GM12878 (cell line): ENCODE data around the gene SPTBN1. TPM values are rescaled to one million over a fixed set of nuclear protein-coding genes. Genes with fewer than 3 reads are reported as not detected.
A peak's percentile ranks its signal among the peaks of the same experiment; 100 is the strongest.

Source experiments
- ATF7 ChIP-seq: fragments of 450-650 bp; IDR thresholded peaks from 2 replicates; pipeline ENCODE4 v1.6.1; 2016; ENCODE audit warnings: low read depth, mild to moderate bottlenecking
- BACH1 ChIP-seq: fragments of 450-650 bp; IDR thresholded peaks from 2 replicates; pipeline ENCODE4 v1.6.1; 2017; ENCODE audit warnings: mild to moderate bottlenecking, borderline replicate concordance
- BHLHE40 ChIP-seq, 2 experiments: fragments of 450-650 bp in 1 of 2; IDR thresholded peaks; 2 replicates each; pipeline ENCODE4 v1.6.1; 2011 to 2017; ENCODE audit warnings: low read depth in 2 of 2, borderline replicate concordance in 1 of 2, improper control_type of control experiment in 1 of 2, low read length in 1 of 2, mild to moderate bottlenecking in 1 of 2
- CREB1 ChIP-seq: IDR thresholded peaks from 2 replicates; pipeline ENCODE4 v1.6.1; 2012; ENCODE audit warnings: low read depth, mild to moderate bottlenecking, inconsistent platforms
- CREM ChIP-seq: IDR thresholded peaks from 2 replicates; pipeline ENCODE4 v1.6.1; 2014; ENCODE audit warnings: antibody characterized with exemption, low read depth
- ESRRA ChIP-seq: IDR thresholded peaks from 2 replicates; pipeline ENCODE4 v1.6.1; 2012; ENCODE audit warnings: mild to moderate bottlenecking, low read length, improper control_type of control experiment
- JUNB ChIP-seq: IDR thresholded peaks from 2 replicates; pipeline ENCODE4 v1.6.1; 2016; ENCODE audit warnings: antibody characterized with exemption, mild to moderate bottlenecking
- MEF2A ChIP-seq: IDR thresholded peaks from 2 replicates; pipeline ENCODE4 v1.6.1; 2011; ENCODE audit warnings: low read depth, mild to moderate bottlenecking, low read length, moderate library complexity; ENCODE audit not compliant: insufficient read depth
- POU2F2 ChIP-seq: IDR thresholded peaks from 3 replicates; pipeline ENCODE4 v1.6.1; 2011; ENCODE audit warnings: low read depth, mild to moderate bottlenecking, low read length, borderline replicate concordance
- RAD51 ChIP-seq: fragments of 450-650 bp; IDR thresholded peaks from 2 replicates; pipeline ENCODE4 v1.6.1; 2016; ENCODE audit warnings: moderate library complexity, mild to moderate bottlenecking, inconsistent platforms
- RUNX3 ChIP-seq: IDR thresholded peaks from 2 replicates; pipeline ENCODE4 v1.6.1; 2012; ENCODE audit warnings: low read length, inconsistent platforms
- SUZ12 ChIP-seq: fragments of 200-600 bp; sonication (generic); IDR thresholded peaks from one replicate; pipeline ENCODE4 v1.6.1; 2018; ENCODE audit warnings: antibody characterized with exemption, mild to moderate bottlenecking; ENCODE audit not compliant: unreplicated experiment
- TCF12 ChIP-seq: IDR thresholded peaks from 2 replicates; pipeline ENCODE4 v1.6.1; 2011; ENCODE audit warnings: low read depth, mild to moderate bottlenecking, low read length
- TCF7 ChIP-seq: IDR thresholded peaks from 2 replicates; pipeline ENCODE4 v1.6.1; 2014; ENCODE audit warnings: antibody characterized with exemption, borderline replicate concordance
- YBX1 ChIP-seq: fragments of 450-650 bp; IDR thresholded peaks from 2 replicates; pipeline ENCODE4 v1.6.1; 2016; ENCODE audit warnings: antibody characterized with exemption
- polyA plus RNA-seq, 11 experiments: library from polyadenylated mRNA; depleted of rRNA in 4 of 11; unstranded in 6 of 11; stranded (reverse) in 5 of 11; fragments of >200 nt; fragmentation: Nextera tagmentation in 4 of 11; fragmentation: Illumina TruSeq in 1 of 11; extraction: Ambion mirVana in 4 of 11; extraction: Trizol in 1 of 11; gene quantifications; 1 replicate in 1 of 11; 2 replicates in 10 of 11; pipeline versions ENCODE4 v1.2.1 to v1.2.3, GENCODE V29; 2011 to 2016; ENCODE audit warnings: inconsistent platforms in 2 of 11, missing spikeins in 2 of 11, low read depth in 1 of 11
- total RNA-seq, 4 experiments: library from RNA; depleted of rRNA in 3 of 4; stranded (reverse); fragments of >200 nt in 3 of 4; fragmentation: Illumina TruSeq in 1 of 4; extraction: Trizol in 1 of 4; gene quantifications; 2 replicates each; pipeline versions ENCODE4 v1.2.1 to v1.2.3, GENCODE V29; 2013 to 2021
- TF ChIP-seq, protein P1 (sequence below): fragments of 450-650 bp; IDR thresholded peaks from 2 replicates; pipeline ENCODE4 v1.6.1; 2014; ENCODE audit warnings: mild to moderate bottlenecking
- TF ChIP-seq, protein P2 (sequence below): fragments of 450-650 bp; IDR thresholded peaks from 2 replicates; pipeline ENCODE4 v1.6.1; 2016; ENCODE audit warnings: mild to moderate bottlenecking
- TF ChIP-seq, protein P3 (sequence below): IDR thresholded peaks from 2 replicates; pipeline ENCODE4 v1.6.1; 2011; ENCODE audit warnings: borderline replicate concordance, low read depth, mild to moderate bottlenecking, moderate library complexity, low read length; ENCODE audit not compliant: insufficient read depth, poor library complexity, severe bottlenecking

SPTBN1 gene
- total and polyA plus RNA-seq, 10 of the 15 experiments (the other 5 are each of a cell fraction or from before 2014, with no cell fraction given), result 20.6 to 154 (median 76.7) TPM

DNA sequence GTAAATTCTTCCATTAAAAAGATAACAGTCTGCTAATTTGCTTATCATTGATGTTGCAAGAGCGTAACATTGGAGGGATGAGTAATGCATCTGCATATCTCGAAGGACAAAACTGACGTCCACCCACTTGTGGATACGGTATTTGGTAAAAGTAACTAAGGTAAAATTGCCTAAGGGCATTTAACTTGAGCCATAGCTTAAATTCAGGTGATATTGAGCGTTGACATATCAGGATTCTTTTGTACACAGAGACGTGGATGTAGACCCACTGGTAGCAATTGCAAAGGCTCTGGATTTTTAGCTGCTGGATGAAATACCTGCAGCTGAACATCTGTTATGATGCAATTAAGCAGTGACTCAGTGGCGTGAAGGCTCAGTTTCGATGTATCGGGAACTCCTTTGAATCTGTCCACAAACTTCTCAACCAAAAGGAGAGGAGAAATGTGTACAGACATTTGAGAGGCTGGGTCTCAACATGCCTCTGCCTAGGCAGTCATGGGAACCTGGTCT, 119.3 kb downstream of the SPTBN1 start (continued):
- peak; percentile 42; the same call in 1 of the 2 replicates for TF ChIP-seq ATF7
- no peak for TF ChIP-seq RAD51
- peak; percentile 67; the same call in 1 of the 2 replicates for TF ChIP-seq TCF7
- TF ChIP-seq TCF12, result 0 out of 2 replicates have a peak, but pooled peaks have one; percentile 26
- no peak for TF ChIP-seq ESRRA
- TF ChIP-seq BACH1, result 0 out of 2 replicates have a peak, but pooled peaks have one; percentile 11
- TF ChIP-seq, protein P1, sequence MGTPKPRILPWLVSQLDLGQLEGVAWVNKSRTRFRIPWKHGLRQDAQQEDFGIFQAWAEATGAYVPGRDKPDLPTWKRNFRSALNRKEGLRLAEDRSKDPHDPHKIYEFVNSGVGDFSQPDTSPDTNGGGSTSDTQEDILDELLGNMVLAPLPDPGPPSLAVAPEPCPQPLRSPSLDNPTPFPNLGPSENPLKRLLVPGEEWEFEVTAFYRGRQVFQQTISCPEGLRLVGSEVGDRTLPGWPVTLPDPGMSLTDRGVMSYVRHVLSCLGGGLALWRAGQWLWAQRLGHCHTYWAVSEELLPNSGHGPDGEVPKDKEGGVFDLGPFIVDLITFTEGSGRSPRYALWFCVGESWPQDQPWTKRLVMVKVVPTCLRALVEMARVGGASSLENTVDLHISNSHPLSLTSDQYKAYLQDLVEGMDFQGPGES, result no peak
- TF ChIP-seq, protein P2, sequence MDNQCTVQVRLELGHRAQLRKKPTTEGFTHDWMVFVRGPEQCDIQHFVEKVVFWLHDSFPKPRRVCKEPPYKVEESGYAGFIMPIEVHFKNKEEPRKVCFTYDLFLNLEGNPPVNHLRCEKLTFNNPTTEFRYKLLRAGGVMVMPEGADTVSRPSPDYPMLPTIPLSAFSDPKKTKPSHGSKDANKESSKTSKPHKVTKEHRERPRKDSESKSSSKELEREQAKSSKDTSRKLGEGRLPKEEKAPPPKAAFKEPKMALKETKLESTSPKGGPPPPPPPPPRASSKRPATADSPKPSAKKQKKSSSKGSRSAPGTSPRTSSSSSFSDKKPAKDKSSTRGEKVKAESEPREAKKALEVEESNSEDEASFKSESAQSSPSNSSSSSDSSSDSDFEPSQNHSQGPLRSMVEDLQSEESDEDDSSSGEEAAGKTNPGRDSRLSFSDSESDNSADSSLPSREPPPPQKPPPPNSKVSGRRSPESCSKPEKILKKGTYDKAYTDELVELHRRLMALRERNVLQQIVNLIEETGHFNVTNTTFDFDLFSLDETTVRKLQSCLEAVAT, result no peak
- peak; percentile 42; the same call in 1 of the 2 replicates for TF ChIP-seq RUNX3
- TF ChIP-seq, protein P3, sequence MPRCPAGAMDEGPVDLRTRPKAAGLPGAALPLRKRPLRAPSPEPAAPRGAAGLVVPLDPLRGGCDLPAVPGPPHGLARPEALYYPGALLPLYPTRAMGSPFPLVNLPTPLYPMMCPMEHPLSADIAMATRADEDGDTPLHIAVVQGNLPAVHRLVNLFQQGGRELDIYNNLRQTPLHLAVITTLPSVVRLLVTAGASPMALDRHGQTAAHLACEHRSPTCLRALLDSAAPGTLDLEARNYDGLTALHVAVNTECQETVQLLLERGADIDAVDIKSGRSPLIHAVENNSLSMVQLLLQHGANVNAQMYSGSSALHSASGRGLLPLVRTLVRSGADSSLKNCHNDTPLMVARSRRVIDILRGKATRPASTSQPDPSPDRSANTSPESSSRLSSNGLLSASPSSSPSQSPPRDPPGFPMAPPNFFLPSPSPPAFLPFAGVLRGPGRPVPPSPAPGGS, result peak; percentile 79
- TF ChIP-seq CREB1, result peak; percentile 54; the same call in 1 of the 2 replicates
- TF ChIP-seq CREM, result 0 out of 2 replicates have a peak, but pooled peaks have one; percentile 15
- no peak for TF ChIP-seq MEF2A
- no peak for TF ChIP-seq SUZ12
- 0 out of 3 replicates have a peak, but pooled peaks have one; percentile 30 for TF ChIP-seq POU2F2
- no peak for TF ChIP-seq YBX1
- TF ChIP-seq BHLHE40 (IDR thresholded peaks at IDR 0.05; ENCODE audit: borderline replicate concordance in 1 of 2, low read depth in 2 of 2, low read length in 1 of 2), result no peak
- TF ChIP-seq JUNB, result peak; percentile 17; the same call in 1 of the 2 replicates
